ENCODE data around the gene PRTN3. TPM values are rescaled to one million over a fixed set of nuclear protein-coding genes. Genes with fewer than 3 reads are reported as not detected.
"Not testable (repeated sequence)": the region's sequence is repeated elsewhere in the genome, so short reads cannot be mapped to it uniquely, and the experiment has no call there.

PRTN3 gene
- total RNA-seq, 1 donor from 2014 or later: not detected

DNA sequence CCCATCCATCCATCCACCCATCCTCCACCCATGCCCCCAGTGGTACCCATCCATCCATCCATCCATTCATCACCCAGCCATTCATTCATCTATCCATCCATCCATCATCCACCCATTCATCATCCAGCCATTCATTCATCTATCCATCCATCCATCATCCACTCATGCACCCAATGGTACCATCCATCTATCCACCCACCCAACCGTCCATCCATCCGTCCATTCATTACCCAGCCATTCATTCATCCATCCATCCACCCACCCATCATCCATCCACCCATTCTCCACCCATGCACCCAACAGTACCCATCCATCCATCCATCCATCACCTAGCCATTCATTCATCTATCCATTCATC, 24.3 kb upstream of the PRTN3 start:
- H3K4me3 Mint-ChIP-seq (ENCODE audit: unreplicated experiment): peak overlapping the region; percentile 8
- H3K4me1 Mint-ChIP-seq (ENCODE audit: low read depth, unreplicated experiment): no peaks in the 10 kb centered on the region
- H3K27ac Mint-ChIP-seq (ENCODE audit: unreplicated experiment): peak overlapping the region; percentile 18
- peaks cover 7% of the 10 kb centered on the region for H3K36me3 Mint-ChIP-seq (ENCODE audit: unreplicated experiment)
- peaks cover 18% of the 10 kb centered on the region for H3K27me3 Mint-ChIP-seq (ENCODE audit: unreplicated experiment)
- TF ChIP-seq, protein P1, sequence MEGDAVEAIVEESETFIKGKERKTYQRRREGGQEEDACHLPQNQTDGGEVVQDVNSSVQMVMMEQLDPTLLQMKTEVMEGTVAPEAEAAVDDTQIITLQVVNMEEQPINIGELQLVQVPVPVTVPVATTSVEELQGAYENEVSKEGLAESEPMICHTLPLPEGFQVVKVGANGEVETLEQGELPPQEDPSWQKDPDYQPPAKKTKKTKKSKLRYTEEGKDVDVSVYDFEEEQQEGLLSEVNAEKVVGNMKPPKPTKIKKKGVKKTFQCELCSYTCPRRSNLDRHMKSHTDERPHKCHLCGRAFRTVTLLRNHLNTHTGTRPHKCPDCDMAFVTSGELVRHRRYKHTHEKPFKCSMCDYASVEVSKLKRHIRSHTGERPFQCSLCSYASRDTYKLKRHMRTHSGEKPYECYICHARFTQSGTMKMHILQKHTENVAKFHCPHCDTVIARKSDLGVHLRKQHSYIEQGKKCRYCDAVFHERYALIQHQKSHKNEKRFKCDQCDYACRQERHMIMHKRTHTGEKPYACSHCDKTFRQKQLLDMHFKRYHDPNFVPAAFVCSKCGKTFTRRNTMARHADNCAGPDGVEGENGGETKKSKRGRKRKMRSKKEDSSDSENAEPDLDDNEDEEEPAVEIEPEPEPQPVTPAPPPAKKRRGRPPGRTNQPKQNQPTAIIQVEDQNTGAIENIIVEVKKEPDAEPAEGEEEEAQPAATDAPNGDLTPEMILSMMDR (IDR thresholded peaks at IDR 0.05; ENCODE audit: partially characterized antibody, unreplicated experiment): no peak
- no peak for DNase-seq
- peaks cover 21% of the 10 kb centered on the region for H3K9me3 Mint-ChIP-seq (ENCODE audit: unreplicated experiment)

DNA sequence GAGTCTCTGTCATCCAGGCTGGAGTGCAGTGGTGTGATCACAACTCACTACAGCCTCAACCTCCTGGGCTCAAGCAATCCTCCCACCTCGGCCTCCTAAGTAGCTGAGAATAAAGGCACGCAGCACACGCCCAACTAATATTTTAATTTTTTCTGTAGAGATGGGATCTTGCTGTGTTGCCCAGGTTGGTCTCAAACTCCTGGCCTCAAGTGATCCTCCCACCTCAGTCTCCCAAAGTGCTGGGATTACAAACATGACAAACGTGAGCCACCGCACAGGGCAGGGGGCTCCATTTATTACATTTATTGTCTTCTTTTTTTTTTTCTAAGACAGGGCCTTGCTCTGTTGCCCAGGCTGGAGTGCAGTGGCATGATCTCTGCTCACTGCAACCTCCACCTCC, 20.6 kb upstream of the PRTN3 start:
- not testable (repeated sequence) for H3K4me1 Mint-ChIP-seq (ENCODE audit: low read depth, unreplicated experiment); DNase-seq; H3K27ac Mint-ChIP-seq (ENCODE audit: unreplicated experiment); H3K36me3 Mint-ChIP-seq (ENCODE audit: unreplicated experiment); H3K27me3 Mint-ChIP-seq (ENCODE audit: unreplicated experiment)
- Mint-ChIP-seq H3K9me3 (ENCODE audit: unreplicated experiment) (peaks cover 16% of the 10 kb centered on the region), H3K4me3 (ENCODE audit: unreplicated experiment) (peak overlapping the region; percentile 78)

DNA sequence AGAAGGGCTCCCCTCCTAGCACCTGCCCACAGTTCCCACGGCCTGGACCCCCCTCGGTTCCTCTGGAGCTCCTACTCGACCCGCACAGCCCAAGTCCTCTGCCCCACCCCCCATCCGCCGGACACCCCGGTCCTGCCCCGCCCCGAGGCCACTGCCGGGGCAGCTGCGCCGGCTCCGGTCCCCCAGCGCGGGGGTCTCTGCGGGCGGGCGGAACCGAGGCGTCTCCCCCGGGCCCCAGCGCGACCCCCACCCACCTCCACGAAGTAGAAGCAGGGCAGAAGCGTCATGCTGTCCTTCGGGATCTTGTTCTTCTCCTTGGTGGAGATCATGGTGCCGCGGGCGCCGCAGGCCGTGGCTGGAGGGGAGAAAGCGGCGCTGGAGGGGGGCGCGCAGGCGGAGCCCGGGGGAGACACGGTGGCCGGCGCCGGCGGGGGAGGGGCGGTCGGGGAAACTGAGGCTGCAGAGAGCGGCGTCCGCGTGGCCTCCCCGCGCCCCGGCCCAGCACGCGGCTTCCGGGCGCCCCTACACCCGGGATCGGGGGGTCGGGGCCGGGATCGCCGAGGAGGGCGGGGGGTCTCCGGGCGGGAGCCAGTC, 19.5 kb upstream of the PRTN3 start:
- Mint-ChIP-seq H3K4me1 (ENCODE audit: low read depth, unreplicated experiment) (peaks cover 3% of the 10 kb centered on the region), H3K36me3 (ENCODE audit: unreplicated experiment) (no peaks in the 10 kb centered on the region), H3K4me3 (ENCODE audit: unreplicated experiment) (peak overlapping the region; percentile 46), H3K9me3 (ENCODE audit: unreplicated experiment) (peaks cover 11% of the 10 kb centered on the region), H3K27me3 (ENCODE audit: unreplicated experiment) (peaks cover 9% of the 10 kb centered on the region), H3K27ac (ENCODE audit: unreplicated experiment) (peak overlapping the region; percentile 52)
- TF ChIP-seq, protein P1 (IDR thresholded peaks at IDR 0.05; ENCODE audit: partially characterized antibody, unreplicated experiment): no peak
- DNase-seq: peak; percentile 68

DNA sequence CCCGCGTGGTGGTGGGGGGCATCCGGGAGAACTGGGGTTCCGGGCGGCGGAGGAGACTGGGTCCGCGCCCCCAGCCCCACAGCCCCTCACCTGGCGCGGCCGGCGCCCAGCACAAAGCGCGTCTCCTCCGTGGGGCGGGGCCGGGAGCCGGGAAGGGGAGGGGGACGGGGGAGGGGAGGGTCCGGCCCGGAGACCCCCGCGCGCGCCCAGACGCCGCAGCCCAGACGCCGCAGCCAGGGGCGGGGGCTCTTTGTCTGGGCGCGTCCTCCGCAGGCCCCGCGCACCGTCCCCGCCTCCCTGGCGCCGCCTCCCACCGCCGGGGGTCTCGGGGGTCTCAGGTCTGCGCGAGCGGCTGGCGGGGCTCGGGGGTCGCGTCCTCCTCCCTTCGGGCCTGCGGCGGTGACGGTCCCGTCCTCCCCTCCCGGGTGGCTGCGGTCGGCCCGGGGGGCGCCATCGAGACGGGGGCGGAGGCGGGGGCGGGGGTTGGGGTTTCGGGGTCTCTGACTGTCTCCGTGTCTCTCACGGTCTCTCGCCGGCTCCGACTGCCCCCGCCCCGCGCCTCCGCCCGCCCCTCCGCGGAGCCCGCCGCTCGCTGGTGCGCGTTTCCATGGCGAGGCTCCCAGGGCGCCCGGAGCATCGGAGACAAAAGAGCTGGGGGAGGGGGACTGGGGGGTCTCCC, 18.8 kb upstream of the PRTN3 start, which contains the start of gene PLPPR3:
TSS of gene PLPPR3 (minus strand) at position 131 of the 679 bp plus-strand sequence. CDS start 396 bp downstream, outside the sequence.
- peak within 1 kb of the TSS; percentile 78 for H3K4me3 Mint-ChIP-seq (ENCODE audit: unreplicated experiment)
- no peaks in the 10 kb centered on the region for H3K36me3 Mint-ChIP-seq (ENCODE audit: unreplicated experiment)
- peaks cover 8% of the 10 kb centered on the region for H3K9me3 Mint-ChIP-seq (ENCODE audit: unreplicated experiment)
- DNase-seq: peak; percentile 90
- TF ChIP-seq, protein P1 (IDR thresholded peaks at IDR 0.05; ENCODE audit: partially characterized antibody, unreplicated experiment): no peak
- H3K4me1 Mint-ChIP-seq (ENCODE audit: low read depth, unreplicated experiment): peaks cover 3% of the 10 kb centered on the region
- H3K27me3 Mint-ChIP-seq (ENCODE audit: unreplicated experiment): peaks cover 5% of the 10 kb centered on the region
- H3K27ac Mint-ChIP-seq (ENCODE audit: unreplicated experiment): peak within 1 kb of the TSS; percentile 71

DNA sequence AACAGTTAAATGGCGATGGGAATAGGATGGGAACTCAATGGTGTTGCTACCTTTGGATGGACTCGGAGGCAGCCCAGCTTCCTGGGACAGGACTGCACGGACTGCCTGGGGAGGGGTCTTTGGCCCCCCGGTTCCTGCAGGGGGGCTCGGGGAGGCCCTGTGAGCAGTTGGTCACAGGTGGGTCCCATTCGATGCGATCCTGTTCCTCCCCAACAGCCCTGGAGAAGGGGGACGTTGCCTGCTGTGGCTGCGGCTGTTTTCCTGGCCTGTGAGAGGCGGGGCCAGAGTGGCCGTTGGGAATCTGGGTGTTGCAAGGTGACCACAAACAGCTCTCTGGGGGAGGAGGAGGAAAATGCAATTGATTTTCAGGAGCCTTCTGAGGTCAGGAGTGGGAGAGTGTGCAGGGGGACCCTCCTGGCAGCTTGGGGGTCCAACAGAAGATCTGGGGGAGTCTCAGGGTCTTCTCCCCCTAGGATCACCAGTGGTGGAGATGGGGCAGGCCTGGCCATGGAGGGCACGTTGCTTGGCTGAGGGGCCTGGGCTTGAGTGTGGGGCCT, 17.2 kb upstream of the PRTN3 start:
- TF ChIP-seq, protein P1 (IDR thresholded peaks at IDR 0.05; ENCODE audit: partially characterized antibody, unreplicated experiment): no peak
- H3K4me1 Mint-ChIP-seq (ENCODE audit: low read depth, unreplicated experiment): peaks cover 3% of the 10 kb centered on the region
- H3K4me3 Mint-ChIP-seq (ENCODE audit: unreplicated experiment): no peak overlapping the region
- peaks cover 8% of the 10 kb centered on the region for H3K9me3 Mint-ChIP-seq (ENCODE audit: unreplicated experiment)
- H3K27ac Mint-ChIP-seq (ENCODE audit: unreplicated experiment): peak overlapping the region; percentile 71
- H3K27me3 Mint-ChIP-seq (ENCODE audit: unreplicated experiment): peaks cover 5% of the 10 kb centered on the region
- no peaks in the 10 kb centered on the region for H3K36me3 Mint-ChIP-seq (ENCODE audit: unreplicated experiment)
- DNase-seq: no peak

All from glutamatergic neuron (in vitro differentiated cells).